Measurements from ENCODE around the gene MVD. TPM values are rescaled to one million over a fixed set of nuclear protein-coding genes. Genes with fewer than 3 reads are reported as not detected.

The MVD gene
- total and polyA plus RNA-seq, 2 of the 13 experiments (the other 11 are each of a cell fraction or from before 2014, with no cell fraction given), result 28.1 to 187 TPM

DNA sequence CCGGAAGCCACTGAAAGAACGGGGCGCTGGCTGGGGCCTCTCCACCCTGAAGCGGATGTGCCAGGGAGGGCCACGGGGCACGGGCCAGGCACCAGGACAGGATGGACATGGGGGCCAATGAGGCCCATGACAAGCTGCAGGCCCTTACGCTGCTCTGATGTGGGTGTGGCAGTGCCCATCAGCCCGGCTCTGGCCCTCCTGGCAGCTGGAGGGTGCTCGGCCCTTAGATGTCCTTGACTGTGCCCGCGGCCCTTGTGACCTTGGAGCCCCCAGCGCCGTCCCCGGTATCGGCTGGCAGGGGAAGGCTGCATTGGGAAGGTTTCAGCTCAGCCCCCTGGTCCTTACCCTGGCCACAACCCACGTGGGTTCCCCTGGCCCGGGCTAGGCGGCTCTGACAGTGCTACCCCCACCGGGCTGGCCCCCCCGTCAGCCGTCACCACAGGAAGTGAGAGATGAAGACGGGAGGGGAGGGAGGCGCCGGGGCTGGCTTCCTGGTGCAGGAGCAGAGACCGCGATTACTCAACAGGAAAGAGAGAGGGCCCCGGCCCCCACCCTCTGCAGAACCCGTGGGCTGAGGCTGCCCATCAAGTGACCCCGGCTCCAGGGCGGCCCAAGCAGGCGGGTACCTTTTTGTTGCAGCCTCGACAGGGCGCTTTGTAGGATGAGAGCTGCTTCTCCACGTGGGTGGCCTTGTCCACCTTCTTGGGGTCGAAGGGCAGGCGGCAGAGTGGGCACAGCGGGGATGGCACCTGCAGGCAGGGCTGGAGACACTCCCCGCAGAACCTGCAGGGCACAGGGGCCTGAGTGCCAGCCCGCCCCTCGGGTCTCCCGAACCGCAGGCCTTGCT lies 38.0 kb upstream of the MVD start (continued):
- TF ChIP-seq, protein P1, sequence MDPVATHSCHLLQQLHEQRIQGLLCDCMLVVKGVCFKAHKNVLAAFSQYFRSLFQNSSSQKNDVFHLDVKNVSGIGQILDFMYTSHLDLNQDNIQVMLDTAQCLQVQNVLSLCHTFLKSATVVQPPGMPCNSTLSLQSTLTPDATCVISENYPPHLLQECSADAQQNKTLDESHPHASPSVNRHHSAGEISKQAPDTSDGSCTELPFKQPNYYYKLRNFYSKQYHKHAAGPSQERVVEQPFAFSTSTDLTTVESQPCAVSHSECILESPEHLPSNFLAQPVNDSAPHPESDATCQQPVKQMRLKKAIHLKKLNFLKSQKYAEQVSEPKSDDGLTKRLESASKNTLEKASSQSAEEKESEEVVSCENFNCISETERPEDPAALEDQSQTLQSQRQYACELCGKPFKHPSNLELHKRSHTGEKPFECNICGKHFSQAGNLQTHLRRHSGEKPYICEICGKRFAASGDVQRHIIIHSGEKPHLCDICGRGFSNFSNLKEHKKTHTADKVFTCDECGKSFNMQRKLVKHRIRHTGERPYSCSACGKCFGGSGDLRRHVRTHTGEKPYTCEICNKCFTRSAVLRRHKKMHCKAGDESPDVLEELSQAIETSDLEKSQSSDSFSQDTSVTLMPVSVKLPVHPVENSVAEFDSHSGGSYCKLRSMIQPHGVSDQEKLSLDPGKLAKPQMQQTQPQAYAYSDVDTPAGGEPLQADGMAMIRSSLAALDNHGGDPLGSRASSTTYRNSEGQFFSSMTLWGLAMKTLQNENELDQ (CRISPR knock-in tag; IDR thresholded peaks at IDR 0.05; ENCODE audit: borderline replicate concordance), result no peak
- TF ChIP-seq ZNF326 (CRISPR knock-in tag; IDR thresholded peaks at IDR 0.05; ENCODE audit: borderline replicate concordance), result no peak
- peak; percentile 60; the same call in 1 of the 2 replicates for TF ChIP-seq SOX5 (CRISPR knock-in tag; IDR thresholded peaks at IDR 0.05; ENCODE audit: borderline replicate concordance)
- no peak for TF ChIP-seq ZNF737 (CRISPR knock-in tag; IDR thresholded peaks at IDR 0.05; ENCODE audit: borderline replicate concordance)
- no peak for TF ChIP-seq CBX2 (IDR thresholded peaks at IDR 0.05; ENCODE audit: low read depth, low read length)
- TF ChIP-seq CBX2 (CRISPR knock-in tag; IDR thresholded peaks at IDR 0.05; ENCODE audit: low read depth), result no peak
- TF ChIP-seq, protein P2, sequence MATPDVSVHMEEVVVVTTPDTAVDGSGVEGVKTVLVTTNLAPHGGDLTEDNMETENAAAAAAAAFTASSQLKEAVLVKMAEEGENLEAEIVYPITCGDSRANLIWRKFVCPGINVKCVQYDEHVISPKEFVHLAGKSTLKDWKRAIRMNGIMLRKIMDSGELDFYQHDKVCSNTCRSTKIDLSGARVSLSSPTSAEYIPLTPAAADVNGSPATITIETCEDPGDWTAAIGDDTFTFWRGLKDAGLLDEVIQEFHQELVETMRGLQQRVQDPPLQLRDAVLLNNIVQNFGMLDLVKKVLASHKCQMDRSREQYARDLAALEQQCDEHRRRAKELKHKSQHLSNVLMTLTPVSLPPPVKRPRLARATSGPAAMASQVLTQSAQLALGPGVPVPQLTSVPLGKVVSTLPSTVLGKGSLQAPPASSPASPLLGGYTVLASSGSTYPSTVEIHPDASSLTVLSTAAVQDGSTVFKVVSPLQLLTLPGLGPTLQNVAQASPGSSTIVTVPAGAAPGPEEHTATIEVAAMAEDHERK (CRISPR knock-in tag; IDR thresholded peaks at IDR 0.05; ENCODE audit: low read depth), result no peak
- TF ChIP-seq ZNF496 (CRISPR knock-in tag; IDR thresholded peaks at IDR 0.05; ENCODE audit: insufficient replicate concordance), result no peak
- TF ChIP-seq ZNF773 (CRISPR knock-in tag; IDR thresholded peaks at IDR 0.05; ENCODE audit: borderline replicate concordance), result no peak
- TF ChIP-seq, protein P3, sequence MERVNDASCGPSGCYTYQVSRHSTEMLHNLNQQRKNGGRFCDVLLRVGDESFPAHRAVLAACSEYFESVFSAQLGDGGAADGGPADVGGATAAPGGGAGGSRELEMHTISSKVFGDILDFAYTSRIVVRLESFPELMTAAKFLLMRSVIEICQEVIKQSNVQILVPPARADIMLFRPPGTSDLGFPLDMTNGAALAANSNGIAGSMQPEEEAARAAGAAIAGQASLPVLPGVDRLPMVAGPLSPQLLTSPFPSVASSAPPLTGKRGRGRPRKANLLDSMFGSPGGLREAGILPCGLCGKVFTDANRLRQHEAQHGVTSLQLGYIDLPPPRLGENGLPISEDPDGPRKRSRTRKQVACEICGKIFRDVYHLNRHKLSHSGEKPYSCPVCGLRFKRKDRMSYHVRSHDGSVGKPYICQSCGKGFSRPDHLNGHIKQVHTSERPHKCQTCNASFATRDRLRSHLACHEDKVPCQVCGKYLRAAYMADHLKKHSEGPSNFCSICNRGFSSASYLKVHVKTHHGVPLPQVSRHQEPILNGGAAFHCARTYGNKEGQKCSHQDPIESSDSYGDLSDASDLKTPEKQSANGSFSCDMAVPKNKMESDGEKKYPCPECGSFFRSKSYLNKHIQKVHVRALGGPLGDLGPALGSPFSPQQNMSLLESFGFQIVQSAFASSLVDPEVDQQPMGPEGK (CRISPR knock-in tag; IDR thresholded peaks at IDR 0.05), result peak; percentile 100
- peak; percentile 73; the same call in 1 of the 2 replicates for TF ChIP-seq SIN3A (IDR thresholded peaks at IDR 0.05; ENCODE audit: borderline replicate concordance, low read depth, low read length)
- peak; percentile 70; the same call in 1 of the 2 replicates for TF ChIP-seq ZNF232 (CRISPR knock-in tag; IDR thresholded peaks at IDR 0.05; ENCODE audit: borderline replicate concordance)
- TF ChIP-seq, protein P4, sequence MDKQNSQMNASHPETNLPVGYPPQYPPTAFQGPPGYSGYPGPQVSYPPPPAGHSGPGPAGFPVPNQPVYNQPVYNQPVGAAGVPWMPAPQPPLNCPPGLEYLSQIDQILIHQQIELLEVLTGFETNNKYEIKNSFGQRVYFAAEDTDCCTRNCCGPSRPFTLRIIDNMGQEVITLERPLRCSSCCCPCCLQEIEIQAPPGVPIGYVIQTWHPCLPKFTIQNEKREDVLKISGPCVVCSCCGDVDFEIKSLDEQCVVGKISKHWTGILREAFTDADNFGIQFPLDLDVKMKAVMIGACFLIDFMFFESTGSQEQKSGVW (CRISPR knock-in tag; IDR thresholded peaks at IDR 0.05; ENCODE audit: borderline replicate concordance), result no peak
- TF ChIP-seq, protein P5, sequence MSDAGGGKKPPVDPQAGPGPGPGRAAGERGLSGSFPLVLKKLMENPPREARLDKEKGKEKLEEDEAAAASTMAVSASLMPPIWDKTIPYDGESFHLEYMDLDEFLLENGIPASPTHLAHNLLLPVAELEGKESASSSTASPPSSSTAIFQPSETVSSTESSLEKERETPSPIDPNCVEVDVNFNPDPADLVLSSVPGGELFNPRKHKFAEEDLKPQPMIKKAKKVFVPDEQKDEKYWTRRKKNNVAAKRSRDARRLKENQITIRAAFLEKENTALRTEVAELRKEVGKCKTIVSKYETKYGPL (CRISPR knock-in tag; IDR thresholded peaks at IDR 0.05), result 0 out of 2 replicates have a peak, but pooled peaks have one; percentile 22
- TF ChIP-seq, protein P6, sequence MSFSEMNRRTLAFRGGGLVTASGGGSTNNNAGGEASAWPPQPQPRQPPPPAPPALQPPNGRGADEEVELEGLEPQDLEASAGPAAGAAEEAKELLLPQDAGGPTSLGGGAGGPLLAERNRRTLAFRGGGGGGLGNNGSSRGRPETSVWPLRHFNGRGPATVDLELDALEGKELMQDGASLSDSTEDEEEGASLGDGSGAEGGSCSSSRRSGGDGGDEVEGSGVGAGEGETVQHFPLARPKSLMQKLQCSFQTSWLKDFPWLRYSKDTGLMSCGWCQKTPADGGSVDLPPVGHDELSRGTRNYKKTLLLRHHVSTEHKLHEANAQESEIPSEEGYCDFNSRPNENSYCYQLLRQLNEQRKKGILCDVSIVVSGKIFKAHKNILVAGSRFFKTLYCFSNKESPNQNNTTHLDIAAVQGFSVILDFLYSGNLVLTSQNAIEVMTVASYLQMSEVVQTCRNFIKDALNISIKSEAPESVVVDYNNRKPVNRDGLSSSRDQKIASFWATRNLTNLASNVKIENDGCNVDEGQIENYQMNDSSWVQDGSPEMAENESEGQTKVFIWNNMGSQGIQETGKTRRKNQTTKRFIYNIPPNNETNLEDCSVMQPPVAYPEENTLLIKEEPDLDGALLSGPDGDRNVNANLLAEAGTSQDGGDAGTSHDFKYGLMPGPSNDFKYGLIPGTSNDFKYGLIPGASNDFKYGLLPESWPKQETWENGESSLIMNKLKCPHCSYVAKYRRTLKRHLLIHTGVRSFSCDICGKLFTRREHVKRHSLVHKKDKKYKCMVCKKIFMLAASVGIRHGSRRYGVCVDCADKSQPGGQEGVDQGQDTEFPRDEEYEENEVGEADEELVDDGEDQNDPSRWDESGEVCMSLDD (CRISPR knock-in tag; IDR thresholded peaks at IDR 0.05; ENCODE audit: borderline replicate concordance), result 0 out of 2 replicates have a peak, but pooled peaks have one; percentile 22
- TF ChIP-seq KLF15 (CRISPR knock-in tag; IDR thresholded peaks at IDR 0.05; ENCODE audit: borderline replicate concordance), result no peak
- TF ChIP-seq ZNF678 (CRISPR knock-in tag; IDR thresholded peaks at IDR 0.05), result no peak

All from HepG2 (cell line).